ENCODE data around the gene PTPRE. TPM values are rescaled to one million over a fixed set of nuclear protein-coding genes. Genes with fewer than 3 reads are reported as not detected.

Gene PTPRE
- total RNA-seq, 4 donors from 2014 or later, result 28.1 to 89.7 (median 54.2) TPM

DNA sequence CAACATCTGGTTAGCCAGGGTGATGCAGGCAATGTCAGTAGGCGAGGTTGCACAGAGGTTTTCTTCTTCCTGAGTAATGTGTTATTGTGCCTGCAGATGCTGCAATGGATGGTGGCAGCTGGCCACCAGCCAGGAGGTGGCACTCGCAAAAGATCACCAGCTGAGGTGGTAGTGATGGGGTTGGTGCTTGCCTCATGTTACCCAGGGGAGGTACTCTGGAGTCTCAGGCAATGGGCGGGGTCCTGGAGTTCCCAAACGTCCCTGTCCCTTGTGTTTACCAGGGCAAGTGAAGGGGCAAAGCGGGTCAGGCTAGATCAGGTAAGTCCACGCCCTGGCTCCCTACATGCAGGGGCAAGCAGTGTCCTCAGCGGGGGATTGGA is 35.3 kb upstream of the PTPRE start:
- no peak for DNase-seq (ENCODE audit: low spot score)
- ATAC-seq (ENCODE audit: low FRiP score), result no peak
- TF ChIP-seq, protein P1, sequence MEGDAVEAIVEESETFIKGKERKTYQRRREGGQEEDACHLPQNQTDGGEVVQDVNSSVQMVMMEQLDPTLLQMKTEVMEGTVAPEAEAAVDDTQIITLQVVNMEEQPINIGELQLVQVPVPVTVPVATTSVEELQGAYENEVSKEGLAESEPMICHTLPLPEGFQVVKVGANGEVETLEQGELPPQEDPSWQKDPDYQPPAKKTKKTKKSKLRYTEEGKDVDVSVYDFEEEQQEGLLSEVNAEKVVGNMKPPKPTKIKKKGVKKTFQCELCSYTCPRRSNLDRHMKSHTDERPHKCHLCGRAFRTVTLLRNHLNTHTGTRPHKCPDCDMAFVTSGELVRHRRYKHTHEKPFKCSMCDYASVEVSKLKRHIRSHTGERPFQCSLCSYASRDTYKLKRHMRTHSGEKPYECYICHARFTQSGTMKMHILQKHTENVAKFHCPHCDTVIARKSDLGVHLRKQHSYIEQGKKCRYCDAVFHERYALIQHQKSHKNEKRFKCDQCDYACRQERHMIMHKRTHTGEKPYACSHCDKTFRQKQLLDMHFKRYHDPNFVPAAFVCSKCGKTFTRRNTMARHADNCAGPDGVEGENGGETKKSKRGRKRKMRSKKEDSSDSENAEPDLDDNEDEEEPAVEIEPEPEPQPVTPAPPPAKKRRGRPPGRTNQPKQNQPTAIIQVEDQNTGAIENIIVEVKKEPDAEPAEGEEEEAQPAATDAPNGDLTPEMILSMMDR (IDR thresholded peaks at IDR 0.05), result no peak

DNA sequence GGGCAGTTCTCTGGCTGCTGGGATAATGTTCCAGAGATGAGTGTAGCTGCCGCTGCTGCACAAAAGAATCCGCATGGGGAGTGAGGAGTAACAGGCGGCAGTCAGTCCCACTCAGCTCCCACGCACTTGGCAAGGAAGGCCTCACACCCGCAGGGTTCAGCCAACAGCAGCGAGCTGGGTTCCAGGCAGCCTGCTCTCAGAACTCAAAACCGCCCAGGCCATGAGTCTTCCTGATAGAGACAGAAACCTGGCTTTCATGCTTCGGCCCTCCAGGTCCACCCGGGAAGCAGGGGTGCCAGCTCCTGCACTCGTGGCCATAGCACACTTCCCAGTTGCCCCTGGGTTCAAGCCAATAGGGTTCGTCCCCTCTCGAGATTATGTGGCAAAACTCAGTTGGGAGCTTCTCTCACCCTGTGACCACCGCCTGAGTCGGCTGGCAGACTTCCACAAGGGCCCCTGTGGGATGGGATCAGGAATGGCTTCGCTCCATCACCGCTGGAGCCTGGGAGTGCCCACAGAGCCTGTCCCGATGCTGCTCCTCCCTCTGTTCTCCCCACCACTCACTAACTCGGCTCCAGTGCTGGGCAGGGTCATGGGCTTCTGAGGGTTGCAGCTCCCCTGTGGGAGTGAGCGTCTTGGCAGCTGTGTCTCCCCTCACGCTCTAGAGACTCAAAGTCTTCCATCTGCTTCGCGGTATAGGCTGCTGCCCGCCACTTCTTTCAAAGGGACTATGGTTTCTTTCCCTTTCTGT is 34.7 kb upstream of the PTPRE start:
- ATAC-seq (ENCODE audit: low FRiP score) (peak; percentile 86), DNase-seq (ENCODE audit: low spot score) (no peak)
- TF ChIP-seq, protein P1 (IDR thresholded peaks at IDR 0.05), result no peak

DNA sequence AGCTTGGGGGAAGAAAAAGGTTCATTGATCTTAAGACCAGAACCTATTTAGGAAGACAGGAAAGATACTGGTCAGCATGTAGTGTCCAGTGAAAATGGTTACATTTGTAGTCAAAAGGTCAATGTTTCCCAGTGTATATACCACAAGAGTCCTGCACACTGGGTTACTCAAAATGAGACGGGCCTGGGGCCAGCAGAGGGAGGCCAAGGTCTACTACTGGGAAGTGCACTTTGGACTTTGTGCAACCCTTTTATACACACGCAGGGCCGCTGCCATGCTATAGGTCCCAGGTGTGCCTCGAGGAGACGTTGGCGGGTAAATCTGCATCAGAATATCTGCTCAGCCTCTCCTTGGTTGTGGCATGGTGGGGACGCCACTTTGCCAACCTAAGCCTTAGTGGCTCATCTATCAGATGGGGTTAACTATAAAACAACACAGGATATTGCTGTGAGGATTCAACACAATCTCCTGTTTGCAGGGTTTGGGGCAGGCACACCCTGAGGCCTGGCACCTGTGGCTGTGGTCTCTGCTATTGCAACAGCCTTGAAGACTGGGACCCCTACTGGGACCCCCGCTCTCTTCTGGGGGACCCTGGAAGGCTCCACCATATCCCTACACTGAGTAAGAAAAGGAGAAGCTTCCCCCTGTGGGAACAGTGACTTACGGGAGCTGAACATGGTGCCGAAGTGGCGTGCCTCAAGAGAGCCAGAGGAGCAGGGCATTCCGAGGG is 33.9 kb upstream of the PTPRE start:
- peak; percentile 16 for ATAC-seq (ENCODE audit: low FRiP score)
- TF ChIP-seq, protein P1 (IDR thresholded peaks at IDR 0.05), result no peak
- no peak for DNase-seq (ENCODE audit: low spot score)

DNA sequence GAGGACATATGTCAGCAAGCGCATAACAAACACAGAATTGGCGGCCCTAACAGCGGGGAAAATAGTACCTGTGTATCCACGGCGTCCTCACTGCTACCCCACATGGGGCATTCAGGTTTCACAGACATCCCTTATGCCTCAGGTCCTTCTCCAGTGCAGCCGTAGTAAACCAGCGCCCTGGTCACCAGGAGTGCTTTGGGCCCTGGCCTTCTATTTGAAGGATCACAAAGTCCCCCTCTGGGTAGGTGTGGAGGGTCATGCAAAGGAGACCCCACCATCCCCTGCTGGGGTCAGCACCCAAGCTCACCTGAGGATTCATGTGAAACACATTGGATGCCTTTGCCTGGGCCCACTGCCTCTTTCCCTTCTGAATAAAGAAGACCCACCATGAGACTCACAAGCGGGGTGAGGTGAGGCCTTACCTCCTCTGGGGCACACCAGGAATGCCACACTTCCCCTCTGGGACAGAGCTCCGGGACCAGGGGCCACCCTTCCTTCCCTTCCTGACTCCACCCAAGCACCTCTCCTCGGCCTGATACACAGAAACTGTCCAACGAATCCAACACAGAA is 32.9 kb upstream of the PTPRE start:
- TF ChIP-seq, protein P1 (IDR thresholded peaks at IDR 0.05), result no peak
- ATAC-seq (ENCODE audit: low FRiP score), result no peak

DNA sequence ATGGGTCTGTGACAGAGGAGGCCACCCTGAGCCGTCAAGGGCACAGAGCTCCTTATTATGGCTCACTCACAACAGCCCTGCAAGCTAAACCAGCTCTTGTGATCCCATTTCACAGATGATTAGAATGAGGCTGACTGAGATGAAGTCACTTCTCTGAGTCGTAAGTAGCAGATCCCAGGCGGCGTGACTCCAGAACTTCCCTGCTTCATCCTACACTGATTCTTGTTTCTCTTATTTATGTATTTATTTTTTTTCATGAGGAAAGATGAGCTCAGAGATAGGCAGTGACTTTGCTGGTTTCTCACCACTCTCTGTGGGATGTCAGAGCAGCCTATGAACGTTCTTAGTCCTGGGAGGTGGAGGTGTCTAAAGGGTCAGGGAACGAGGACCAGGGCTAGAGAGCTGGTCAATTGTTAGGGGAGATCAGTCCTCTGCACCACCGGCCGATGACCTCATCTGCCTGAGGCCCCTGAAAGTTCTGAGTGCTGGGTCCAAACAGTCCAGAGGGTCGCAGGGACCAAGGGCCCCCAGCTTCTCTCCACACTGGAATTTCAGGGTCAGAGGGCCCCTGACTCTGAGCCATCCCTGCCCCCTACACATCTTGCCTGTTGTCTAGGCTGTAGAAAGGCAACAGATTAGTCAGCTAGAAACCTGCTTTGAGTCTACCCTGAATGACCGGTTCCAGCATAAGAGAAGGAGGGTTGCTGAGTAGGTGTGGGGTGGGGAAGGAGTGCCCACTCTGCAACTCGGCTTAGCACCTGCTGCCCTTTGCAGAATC is 32.0 kb upstream of the PTPRE start:
- TF ChIP-seq, protein P1 (IDR thresholded peaks at IDR 0.05), result no peak
- DNase-seq (ENCODE audit: low spot score) (no peak), ATAC-seq (ENCODE audit: low FRiP score) (no peak)

More for the DNA sequence above, 32.9 kb upstream of the PTPRE start:
- no peak for DNase-seq (ENCODE audit: low spot score)

DNA sequence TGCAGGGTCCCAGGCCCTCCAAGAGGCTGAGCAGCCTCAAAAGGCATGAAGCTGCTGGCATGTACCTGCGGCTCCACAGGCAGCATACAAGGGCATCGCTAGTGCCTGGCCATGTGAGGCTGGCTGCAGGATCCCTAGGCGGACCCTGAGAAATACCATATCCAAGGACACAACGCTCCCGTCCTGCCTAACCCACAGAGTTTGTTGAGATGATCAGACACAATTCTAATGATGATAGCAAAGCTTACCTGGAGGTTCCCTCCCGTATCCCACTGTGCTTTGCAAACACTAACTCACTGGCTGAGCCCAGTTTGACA is 31.5 kb upstream of the PTPRE start:
- TF ChIP-seq, protein P1 (IDR thresholded peaks at IDR 0.05), result no peak
- no peak for ATAC-seq (ENCODE audit: low FRiP score)
- no peak for DNase-seq (ENCODE audit: low spot score)

All from omental fat pad (tissue), 4 donors.